GM12878 (cell line): ENCODE data around the gene SNAI1. TPM values are rescaled to one million over a fixed set of nuclear protein-coding genes. Genes with fewer than 3 reads are reported as not detected.

ENCODE experiments used
- ATF7 ChIP-seq: fragments of 450-650 bp; IDR thresholded peaks from 2 replicates; pipeline ENCODE4 v1.6.1; 2016; ENCODE audit warnings: low read depth, mild to moderate bottlenecking
- GATAD2B ChIP-seq: fragments of 450-650 bp; conservative IDR thresholded peaks from 2 replicates; pipeline ENCODE4 v1.6.1; 2017; ENCODE audit warnings: low read depth, mild to moderate bottlenecking, moderate library complexity
- MEF2B ChIP-seq: fragments of 450-650 bp; IDR thresholded peaks from 2 replicates; pipeline ENCODE4 v1.6.1; 2018; ENCODE audit warnings: mild to moderate bottlenecking, moderate library complexity; ENCODE audit not compliant: partially characterized antibody, poor library complexity, severe bottlenecking
- MLLT1 ChIP-seq: fragments of 450-650 bp; IDR thresholded peaks from 2 replicates; pipeline ENCODE4 v1.6.1; 2016; ENCODE audit warnings: mild to moderate bottlenecking
- SMC3 ChIP-seq: IDR thresholded peaks from 2 replicates; pipeline ENCODE4 v1.6.1; 2011; ENCODE audit warnings: low read length, improper control_type of control experiment, borderline replicate concordance
- SP1 ChIP-seq: IDR thresholded peaks from one replicate; pipeline ENCODE4 v1.6.1; 2011; ENCODE audit warnings: low read depth, low read length
- SPI1 ChIP-seq: IDR thresholded peaks from 2 replicates; pipeline ENCODE4 v1.6.1; 2011; ENCODE audit warnings: low read depth, mild to moderate bottlenecking, low read length, moderate library complexity, borderline replicate concordance; ENCODE audit not compliant: insufficient read depth
- WRNIP1 ChIP-seq: IDR thresholded peaks from 2 replicates; pipeline ENCODE4 v1.6.1; 2011; ENCODE audit warnings: low read depth, low read length, improper control_type of control experiment, borderline replicate concordance
- ZBTB33 ChIP-seq: fragments of 450-650 bp; IDR thresholded peaks from 2 replicates; pipeline ENCODE4 v1.6.1; 2017; ENCODE audit warnings: mild to moderate bottlenecking
- ZNF217 ChIP-seq: fragments of 450-650 bp; IDR thresholded peaks from 2 replicates; pipeline ENCODE4 v1.6.1; 2017; ENCODE audit warnings: antibody characterized with exemption, mild to moderate bottlenecking
- polyA plus RNA-seq, 11 experiments: library from polyadenylated mRNA; depleted of rRNA in 4 of 11; unstranded in 6 of 11; stranded (reverse) in 5 of 11; fragments of >200 nt; fragmentation: Nextera tagmentation in 4 of 11; fragmentation: Illumina TruSeq in 1 of 11; extraction: Ambion mirVana in 4 of 11; extraction: Trizol in 1 of 11; gene quantifications; 1 replicate in 1 of 11; 2 replicates in 10 of 11; pipeline versions ENCODE4 v1.2.1 to v1.2.3, GENCODE V29; 2011 to 2016; ENCODE audit warnings: inconsistent platforms in 2 of 11, missing spikeins in 2 of 11, low read depth in 1 of 11
- total RNA-seq, 4 experiments: library from RNA; depleted of rRNA in 3 of 4; stranded (reverse); fragments of >200 nt in 3 of 4; fragmentation: Illumina TruSeq in 1 of 4; extraction: Trizol in 1 of 4; gene quantifications; 2 replicates each; pipeline versions ENCODE4 v1.2.1 to v1.2.3, GENCODE V29; 2013 to 2021

The SNAI1 gene
- total and polyA plus RNA-seq, 10 of the 15 experiments (the other 5 are each of a cell fraction or from before 2014, with no cell fraction given), result 0.11 to 0.79 (median 0.24) TPM; not detected in 2

GRCh38 chr20:49935746-49936152 lies 47.0 kb upstream of the SNAI1 start (continued):
- TF ChIP-seq SP1 (no peak), MLLT1 (peak; percentile 95), ATF7 (no peak), GATAD2B (0 out of 2 replicates have a peak, but pooled peaks have one; percentile 21), MEF2B (no peak), WRNIP1 (no peak), ZBTB33 (peak; percentile 71), SMC3 (no peak), SPI1 (no peak), ZNF217 (0 out of 2 replicates have a peak, but pooled peaks have one; percentile 23)
